Fibroblast of the aortic adventitia (primary cell): ENCODE results near the gene NFATC3. TPM values are rescaled to one million over a fixed set of nuclear protein-coding genes. Genes with fewer than 3 reads are reported as not detected.

Experiments
- DNase-seq: peaks from one replicate; pipeline ENCODE4 v3.0.0-alpha.2; 2010; ENCODE audit warnings: low read depth
- H3K4me3 ChIP-seq: 2 replicates; pipeline ENCODE4 v1.5.1; 2011; ENCODE audit warnings: low read depth, mild to moderate bottlenecking, control low read depth, low read length, moderate library complexity
- total RNA-seq: library from RNA; depleted of rRNA; stranded (reverse); fragments of >200 nt; gene quantifications from 2 replicates; pipeline ENCODE4 v1.2.3, GENCODE V29; 2012; ENCODE audit warnings: low replicate concordance
- TF ChIP-seq, protein P1 (sequence below): IDR thresholded peaks from 2 replicates; pipeline ENCODE4 v1.5.1; 2011; ENCODE audit warnings: mild to moderate bottlenecking, low read length, control low read depth, inconsistent platforms; ENCODE audit not compliant: insufficient read depth

NFATC3 gene
- total RNA-seq, 1 donor, result 36.3 TPM

DNA sequence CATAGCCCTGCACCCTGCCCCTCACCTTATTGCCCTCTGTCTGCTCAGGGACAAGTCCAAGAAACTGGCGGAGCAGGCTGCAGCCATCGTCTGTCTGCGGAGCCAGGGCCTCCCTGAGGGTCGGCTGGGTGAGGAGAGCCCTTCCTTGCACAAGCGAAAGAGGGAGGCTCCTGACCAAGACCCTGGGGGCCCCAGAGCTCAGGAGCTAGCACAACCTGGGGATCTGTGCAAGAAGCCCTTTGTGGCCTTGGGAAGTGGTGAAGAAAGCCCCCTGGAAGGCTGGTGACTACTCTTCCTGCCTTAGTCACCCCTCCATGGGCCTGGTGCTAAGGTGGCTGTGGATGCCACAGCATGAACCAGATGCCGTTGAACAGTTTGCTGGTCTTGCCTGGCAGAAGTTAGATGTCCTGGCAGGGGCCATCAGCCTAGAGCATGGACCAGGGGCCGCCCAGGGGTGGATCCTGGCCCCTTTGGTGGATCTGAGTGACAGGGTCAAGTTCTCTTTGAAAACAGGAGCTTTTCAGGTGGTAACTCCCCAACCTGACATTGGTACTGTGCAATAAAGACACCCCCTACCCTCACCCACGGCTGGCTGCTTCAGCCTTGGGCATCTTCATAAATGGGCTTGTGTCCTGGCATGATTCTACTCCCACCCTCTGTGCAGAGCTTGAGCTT lies 6.3 kb upstream of the NFATC3 start:
- no peak overlapping the region for H3K4me3 ChIP-seq
- TF ChIP-seq, protein P1, sequence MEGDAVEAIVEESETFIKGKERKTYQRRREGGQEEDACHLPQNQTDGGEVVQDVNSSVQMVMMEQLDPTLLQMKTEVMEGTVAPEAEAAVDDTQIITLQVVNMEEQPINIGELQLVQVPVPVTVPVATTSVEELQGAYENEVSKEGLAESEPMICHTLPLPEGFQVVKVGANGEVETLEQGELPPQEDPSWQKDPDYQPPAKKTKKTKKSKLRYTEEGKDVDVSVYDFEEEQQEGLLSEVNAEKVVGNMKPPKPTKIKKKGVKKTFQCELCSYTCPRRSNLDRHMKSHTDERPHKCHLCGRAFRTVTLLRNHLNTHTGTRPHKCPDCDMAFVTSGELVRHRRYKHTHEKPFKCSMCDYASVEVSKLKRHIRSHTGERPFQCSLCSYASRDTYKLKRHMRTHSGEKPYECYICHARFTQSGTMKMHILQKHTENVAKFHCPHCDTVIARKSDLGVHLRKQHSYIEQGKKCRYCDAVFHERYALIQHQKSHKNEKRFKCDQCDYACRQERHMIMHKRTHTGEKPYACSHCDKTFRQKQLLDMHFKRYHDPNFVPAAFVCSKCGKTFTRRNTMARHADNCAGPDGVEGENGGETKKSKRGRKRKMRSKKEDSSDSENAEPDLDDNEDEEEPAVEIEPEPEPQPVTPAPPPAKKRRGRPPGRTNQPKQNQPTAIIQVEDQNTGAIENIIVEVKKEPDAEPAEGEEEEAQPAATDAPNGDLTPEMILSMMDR, result no peak
- DNase-seq, result no peak

DNA sequence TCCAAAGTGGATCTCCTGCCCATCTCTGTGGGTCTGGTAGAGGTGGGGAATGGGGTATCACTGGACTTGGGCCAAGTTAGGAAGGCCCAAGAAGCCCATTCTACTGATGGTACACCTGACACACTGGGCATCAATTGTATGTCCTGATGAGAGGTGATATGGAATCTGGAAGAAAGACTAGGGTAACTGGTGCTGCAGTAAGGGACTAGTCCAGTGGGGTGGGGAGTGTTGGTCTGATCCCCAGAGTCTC lies 5.9 kb upstream of the NFATC3 start:
- H3K4me3 ChIP-seq, result no peak overlapping the region
- DNase-seq, result no peak
- TF ChIP-seq, protein P1, result no peak

DNA sequence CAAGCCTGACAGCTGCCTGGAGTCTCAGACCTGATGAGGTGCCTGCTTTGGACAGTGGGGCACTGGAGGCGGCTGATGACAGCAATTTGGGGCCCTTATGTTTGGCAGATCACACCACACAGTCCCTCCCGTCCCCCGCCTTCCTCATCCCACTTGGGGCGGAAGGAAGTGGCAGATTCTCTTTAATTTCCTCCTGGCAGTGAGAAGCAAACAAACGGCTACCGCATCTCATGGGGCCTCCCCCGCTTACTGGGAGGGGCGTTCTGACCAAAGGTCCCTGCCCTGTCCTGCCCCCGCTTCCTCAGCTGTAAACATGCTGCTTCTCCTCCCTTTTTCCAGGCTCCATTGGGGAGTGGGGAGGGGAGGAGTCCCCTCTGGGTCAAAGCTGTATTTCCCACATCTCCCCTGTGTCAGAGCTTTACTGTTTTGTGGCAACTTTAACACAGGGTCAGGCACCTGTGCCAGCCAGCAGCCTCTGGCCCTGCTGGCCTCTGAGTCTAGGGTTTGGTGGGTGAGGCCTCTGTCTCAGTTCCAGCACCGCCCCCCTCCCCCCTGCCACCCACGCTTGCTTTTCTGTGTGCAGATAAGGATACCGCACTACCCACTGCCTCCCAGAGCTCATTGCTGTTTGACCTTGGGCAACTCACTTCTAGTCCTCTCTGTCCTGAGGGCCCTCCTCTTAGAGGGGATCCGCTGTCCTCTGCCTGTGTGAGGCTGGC lies 5.4 kb upstream of the NFATC3 start:
- no peak overlapping the region for H3K4me3 ChIP-seq
- TF ChIP-seq, protein P1, result no peak
- DNase-seq, result no peak

GRCh38 chr16:68081861-68082628 lies 3.1 kb upstream of the NFATC3 start:
- TF ChIP-seq, protein P1, result no peak
- no peak overlapping the region for H3K4me3 ChIP-seq
- DNase-seq, result no peak

- TF ChIP-seq, protein P1, result no peak
- no peak for DNase-seq
- H3K4me3 ChIP-seq, result no peak overlapping the region
Measured at GRCh38 chr16:68082629-68083238, 2.4 kb upstream of the NFATC3 start.

DNA sequence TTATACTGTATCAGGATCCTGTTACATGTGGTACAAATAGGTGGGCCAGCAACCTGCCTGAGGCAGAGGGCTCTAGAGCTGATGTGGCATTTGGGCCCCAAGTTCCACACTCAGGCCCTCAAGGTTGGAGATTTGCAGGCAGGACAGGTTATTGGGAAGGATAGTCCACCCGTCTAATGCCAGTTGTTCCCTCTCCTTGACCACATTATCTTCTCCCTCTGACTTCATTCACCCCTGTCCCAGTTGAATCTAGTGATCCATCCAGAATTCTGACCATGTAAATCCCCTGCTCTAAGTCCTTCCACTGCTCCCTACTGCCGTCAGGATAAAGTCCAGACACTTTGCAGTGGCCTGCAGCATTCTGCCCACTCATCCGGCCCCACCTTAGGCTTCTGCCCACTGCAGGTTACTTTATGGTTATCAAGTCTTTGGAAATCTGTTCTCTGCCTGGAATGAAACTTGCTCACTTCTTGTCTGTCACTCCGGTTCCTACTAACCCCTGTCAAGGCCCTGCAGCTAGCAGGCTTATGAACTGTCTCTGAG lies 1.9 kb upstream of the NFATC3 start:
- no peak overlapping the region for H3K4me3 ChIP-seq
- TF ChIP-seq, protein P1, result no peak
- DNase-seq, result no peak
